Thyroid gland (tissue), 4 donors: ENCODE data around the gene CELF5.

Experiments used
- POLR2A ChIP-seq, 2 donors: fragments of 450-650 bp; IDR thresholded peaks; one replicate each; pipeline ENCODE4 v1.6.1; 2017; ENCODE audit warnings: antibody characterized with exemption in 2 of 2, mild to moderate bottlenecking in 2 of 2, moderate library complexity in 1 of 2
- TF ChIP-seq, protein P1 (sequence below), 6 experiments: fragments of 200-600 bp in 3 of 6; fragments of 450-650 bp in 3 of 6; sonication (generic) in 3 of 6; IDR thresholded peaks; one replicate each; pipeline ENCODE4 v1.5.1; 2016 to 2019; ENCODE audit warnings: antibody characterized with exemption in 6 of 6, mild to moderate bottlenecking in 2 of 6, inconsistent platforms in 1 of 6, moderate library complexity in 1 of 6

DNA sequence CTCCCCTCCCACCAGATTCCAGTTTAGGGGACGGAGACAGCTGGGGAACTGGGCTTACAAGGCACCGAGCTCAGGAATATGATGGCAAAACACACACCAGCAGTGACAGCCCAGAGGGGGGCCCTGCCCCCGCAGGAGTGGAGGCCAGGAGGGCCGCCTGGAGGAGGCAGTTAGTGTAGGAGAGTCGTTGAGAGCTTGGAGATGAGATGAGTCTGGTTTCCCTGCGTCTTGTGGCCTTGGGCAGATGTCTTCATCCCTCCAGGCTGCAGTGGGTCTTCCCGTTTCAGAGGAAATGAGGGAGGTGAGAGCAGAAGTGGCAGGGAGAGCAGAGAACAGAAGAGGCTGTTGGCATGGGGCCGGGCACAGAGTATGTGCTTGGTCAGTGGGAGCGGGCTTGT lies 4.9 kb downstream of the CELF5 start:
- TF ChIP-seq, protein P1, sequence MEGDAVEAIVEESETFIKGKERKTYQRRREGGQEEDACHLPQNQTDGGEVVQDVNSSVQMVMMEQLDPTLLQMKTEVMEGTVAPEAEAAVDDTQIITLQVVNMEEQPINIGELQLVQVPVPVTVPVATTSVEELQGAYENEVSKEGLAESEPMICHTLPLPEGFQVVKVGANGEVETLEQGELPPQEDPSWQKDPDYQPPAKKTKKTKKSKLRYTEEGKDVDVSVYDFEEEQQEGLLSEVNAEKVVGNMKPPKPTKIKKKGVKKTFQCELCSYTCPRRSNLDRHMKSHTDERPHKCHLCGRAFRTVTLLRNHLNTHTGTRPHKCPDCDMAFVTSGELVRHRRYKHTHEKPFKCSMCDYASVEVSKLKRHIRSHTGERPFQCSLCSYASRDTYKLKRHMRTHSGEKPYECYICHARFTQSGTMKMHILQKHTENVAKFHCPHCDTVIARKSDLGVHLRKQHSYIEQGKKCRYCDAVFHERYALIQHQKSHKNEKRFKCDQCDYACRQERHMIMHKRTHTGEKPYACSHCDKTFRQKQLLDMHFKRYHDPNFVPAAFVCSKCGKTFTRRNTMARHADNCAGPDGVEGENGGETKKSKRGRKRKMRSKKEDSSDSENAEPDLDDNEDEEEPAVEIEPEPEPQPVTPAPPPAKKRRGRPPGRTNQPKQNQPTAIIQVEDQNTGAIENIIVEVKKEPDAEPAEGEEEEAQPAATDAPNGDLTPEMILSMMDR (IDR thresholded peaks at IDR 0.05): no peak
- no peak for TF ChIP-seq POLR2A (IDR thresholded peaks at IDR 0.05)
